OCI-LY3 (cell line): ENCODE data around the gene LHFPL6.

Experiments used
- CTCF ChIP-seq: fragments of 200-600, 300-600 bp; sonication (generic); IDR thresholded peaks from 2 replicates; pipeline ENCODE4 v1.5.1; 2014; ENCODE audit warnings: antibody characterized with exemption, low read length, low read depth
- EZH2phosphoT487 ChIP-seq: fragments of 200-600 bp; shearing (Covaris generic); IDR thresholded peaks from 2 replicates; pipeline ENCODE4 v1.6.1; 2018; ENCODE audit warnings: antibody characterized with exemption, mixed run types, low read depth

- TF ChIP-seq CTCF: no peak
- no peak for TF ChIP-seq EZH2phosphoT487
Observed at GRCh38 chr13:39391761-39392160, 211.2 kb downstream of the LHFPL6 start.
